GM12878 (cell line): Measurements from ENCODE around the gene EPS8. TPM values are rescaled to one million over a fixed set of nuclear protein-coding genes. Genes with fewer than 3 reads are reported as not detected.
A peak's percentile ranks its signal among the peaks of the same experiment; 100 is the strongest.

Source experiments
- ATAC-seq: fragments of 200-7000 bp; cut with Tn5 transposase; 3 replicates; pipeline ENCODE4 v1.9.1; 2020; ENCODE audit warnings: mild to moderate bottlenecking, moderate library complexity
- BruUV-seq: library from RNA; stranded (reverse); fragments of 400-500 nt; replicated peaks from 2 replicates; lab custom pipeline; 2021; lab: Mats Ljungman, UMichigan
- CTCF ChIA-PET: fragments of 300-600 bp; sonication (Branson Sonifier 250); formaldehyde crosslinking; extraction: SDS; loops from one replicate; lab custom pipeline; 2021; ENCODE audit warnings: inconsistent platforms; lab: Yijun Ruan, JAX
- POLR2A ChIA-PET: fragments of 350-600 bp; formaldehyde crosslinking; extraction: SDS; loops from one replicate; lab custom pipeline; 2021; ENCODE audit warnings: inconsistent platforms; lab: Charles Lee
- RAD21 ChIA-PET: fragments of 300-600 bp; sonication (Branson Sonifier 250); formaldehyde crosslinking; loops from one replicate; lab custom pipeline; 2023; ENCODE audit warnings: antibody characterized with exemption; ENCODE audit not compliant: unreplicated experiment; lab: Charles Lee
- SMC1A ChIA-PET: fragments of 300-600 bp; sonication (Branson Sonifier 250); formaldehyde crosslinking; loops from one replicate; lab custom pipeline; 2023; ENCODE audit not compliant: unreplicated experiment, uncharacterized antibody; lab: Charles Lee
- DNase-seq: peaks from one replicate; pipeline ENCODE4 v3.0.0-alpha.2; 2011; ENCODE audit warnings: low read depth, low spot score
- FAIRE-seq: peaks from 3 replicates; lab custom pipeline; 2011; peaks lifted over from hg19 to GRCh38; lab: Jason Lieb, UNC
- H2AFZ ChIP-seq: 2 replicates; pipeline ENCODE4 v1.6.0; 2011; ENCODE audit warnings: low read depth, low read length, control low read depth; ENCODE audit not compliant: control insufficient read depth
- H3K27ac ChIP-seq: 2 replicates; pipeline ENCODE4 v1.5.1; 2011; ENCODE audit warnings: control low read depth; ENCODE audit not compliant: control insufficient read depth, insufficient read depth
- H3K27me3 ChIP-seq, 2 experiments: replicated peaks in 1 of 2; 2 replicates each; pipeline versions ENCODE4 v1.6.0 to v1.6.1; 2011; ENCODE audit warnings: low read length in 1 of 2; ENCODE audit not compliant: control insufficient read depth in 2 of 2, insufficient read depth in 2 of 2
- H3K36me3 ChIP-seq, 2 experiments: 2 replicates each; pipeline ENCODE4 v1.5.1; 2011; ENCODE audit warnings: low read length in 1 of 2; ENCODE audit not compliant: control insufficient read depth in 2 of 2, insufficient read depth in 2 of 2
- H3K4me1 ChIP-seq: 2 replicates; pipeline ENCODE4 v1.6.1; 2011; ENCODE audit warnings: mild to moderate bottlenecking, low read length, moderate library complexity, mixed read lengths; ENCODE audit not compliant: control insufficient read depth, insufficient read depth
- H3K4me2 ChIP-seq: 2 replicates; pipeline ENCODE4 v1.6.0; 2011; ENCODE audit warnings: control low read depth; ENCODE audit not compliant: control insufficient read depth, insufficient read depth
- H3K4me3 ChIP-seq: fragments of 200-600 bp; sonication (generic); 2 replicates; pipeline ENCODE4 v1.5.1; 2016
- H3K79me2 ChIP-seq: 2 replicates; pipeline ENCODE4 v1.6.0; 2011; ENCODE audit warnings: low read length; ENCODE audit not compliant: control insufficient read depth, insufficient read depth
- H3K9ac ChIP-seq: 2 replicates; pipeline ENCODE4 v1.8.0; 2011; ENCODE audit warnings: low read length, control low read depth, mixed read lengths; ENCODE audit not compliant: control insufficient read depth, insufficient read depth
- H3K9me3 ChIP-seq: replicated peaks from 3 replicates; pipeline ENCODE4 v1.5.1; 2011; ENCODE audit warnings: mild to moderate bottlenecking, low read length; ENCODE audit not compliant: control insufficient read depth, insufficient read depth
- H4K20me1 ChIP-seq: 2 replicates; pipeline ENCODE4 v1.6.0; 2011; ENCODE audit not compliant: control insufficient read depth, insufficient read depth
- CBFB ChIP-seq: IDR thresholded peaks from 2 replicates; pipeline ENCODE4 v1.6.1; 2016; ENCODE audit warnings: antibody characterized with exemption, low read depth
- CHD1 ChIP-seq: IDR thresholded peaks from 2 replicates; pipeline ENCODE4 v1.6.1; 2012; ENCODE audit warnings: low read depth, low read length, improper control_type of control experiment
- DPF2 ChIP-seq: fragments of 450-650 bp; IDR thresholded peaks from 2 replicates; pipeline ENCODE4 v1.6.1; 2017; ENCODE audit warnings: mild to moderate bottlenecking
- EZH2 ChIP-seq: IDR thresholded peaks from 2 replicates; pipeline ENCODE4 v1.6.1; 2012; ENCODE audit warnings: low read depth, mild to moderate bottlenecking, control low read depth, inconsistent platforms, low read length, borderline replicate concordance; ENCODE audit not compliant: control insufficient read depth
- FOXK2 ChIP-seq: fragments of 450-650 bp; IDR thresholded peaks from 2 replicates; pipeline ENCODE4 v1.6.1; 2017; ENCODE audit warnings: mild to moderate bottlenecking, moderate library complexity
- FOXM1 ChIP-seq: IDR thresholded peaks from 2 replicates; pipeline ENCODE4 v1.6.1; 2012; ENCODE audit warnings: low read depth, mild to moderate bottlenecking, inconsistent platforms, low read length, moderate library complexity
- HSF1 ChIP-seq: fragments of 150-350 bp; IDR thresholded peaks from 2 replicates; pipeline ENCODE4 v1.6.1; 2014; ENCODE audit warnings: mild to moderate bottlenecking, low read depth, low read length
- IRF4 ChIP-seq: IDR thresholded peaks from 2 replicates; pipeline ENCODE4 v1.6.1; 2011; ENCODE audit warnings: low read depth, low read length
- MXI1 ChIP-seq: fragments of 150-350 bp; IDR thresholded peaks from 2 replicates; pipeline ENCODE4 v1.6.1; 2011; ENCODE audit warnings: low read depth, mild to moderate bottlenecking, inconsistent platforms, low read length, improper control_type of control experiment
- NFYA ChIP-seq: IDR thresholded peaks from 2 replicates; pipeline ENCODE4 v1.6.1; 2011; ENCODE audit warnings: low read depth, mild to moderate bottlenecking, low read length, improper control_type of control experiment, borderline replicate concordance
- POLR2A ChIP-seq: IDR thresholded peaks from 2 replicates; pipeline ENCODE4 v1.6.1; 2011; ENCODE audit warnings: low read depth, mild to moderate bottlenecking, low read length
- RAD51 ChIP-seq: fragments of 450-650 bp; IDR thresholded peaks from 2 replicates; pipeline ENCODE4 v1.6.1; 2016; ENCODE audit warnings: moderate library complexity, mild to moderate bottlenecking, inconsistent platforms
- SP1 ChIP-seq: IDR thresholded peaks from one replicate; pipeline ENCODE4 v1.6.1; 2011; ENCODE audit warnings: low read depth, low read length
- TAF1 ChIP-seq: IDR thresholded peaks from 2 replicates; pipeline ENCODE4 v1.6.1; 2011; ENCODE audit warnings: mild to moderate bottlenecking, low read depth, low read length, borderline replicate concordance
- ZNF384 ChIP-seq: IDR thresholded peaks from 2 replicates; pipeline ENCODE4 v1.6.1; 2012; ENCODE audit warnings: low read depth, mild to moderate bottlenecking, low read length, improper control_type of control experiment, borderline replicate concordance
- ZZZ3 ChIP-seq: IDR thresholded peaks from 2 replicates; pipeline ENCODE4 v1.6.1; 2011; ENCODE audit warnings: low read depth; ENCODE audit not compliant: control insufficient read depth, insufficient read length
- WGBS: methylation state at CpG from one replicate; pipeline ENCODE4 v1.1.6; 2016; ENCODE audit warnings: low lambda C conversion rate; ENCODE audit not compliant: insufficient replicate concordance, insufficient coverage; ENCODE audit errors: missing lambda C conversion rate; 5-methylcytosine and 5-hydroxymethylcytosine counted together
- in situ Hi-C: fragments of 300-500 bp; cut with MboI; formaldehyde crosslinking; loops from 9 replicates; pipeline ENCODE4 v1.14.3; 2018; ENCODE audit warnings: mixed read lengths
- intact Hi-C: fragments of 100-400 bp; cut with micrococcal nuclease; formaldehyde crosslinking; loops from one replicate; pipeline ENCODE4 v1.14.2; 2022; ENCODE audit not compliant: unreplicated experiment
- polyA plus RNA-seq, 11 experiments: library from polyadenylated mRNA; depleted of rRNA in 4 of 11; unstranded in 6 of 11; stranded (reverse) in 5 of 11; fragments of >200 nt; fragmentation: Nextera tagmentation in 4 of 11; fragmentation: Illumina TruSeq in 1 of 11; extraction: Ambion mirVana in 4 of 11; extraction: Trizol in 1 of 11; gene quantifications; 1 replicate in 1 of 11; 2 replicates in 10 of 11; pipeline versions ENCODE4 v1.2.1 to v1.2.3, GENCODE V29; 2011 to 2016; ENCODE audit warnings: inconsistent platforms in 2 of 11, missing spikeins in 2 of 11, low read depth in 1 of 11
- total RNA-seq, 4 experiments: library from RNA; depleted of rRNA in 3 of 4; stranded (reverse); fragments of >200 nt in 3 of 4; fragmentation: Illumina TruSeq in 1 of 4; extraction: Trizol in 1 of 4; gene quantifications; 2 replicates each; pipeline versions ENCODE4 v1.2.1 to v1.2.3, GENCODE V29; 2013 to 2021
- TF ChIP-seq, protein P1 (sequence below): IDR thresholded peaks from 2 replicates; pipeline ENCODE4 v1.6.1; 2012; ENCODE audit warnings: low read length, inconsistent platforms

EPS8 gene
- total and polyA plus RNA-seq, 10 of the 15 experiments (the other 5 are each of a cell fraction or from before 2014, with no cell fraction given), result 1.3 to 127 (median 3.4) TPM

GRCh38 chr12:15708396-15709076 is 80.7 kb downstream of the EPS8 start:
- Histone ChIP-seq H3K9ac (no peak overlapping the region), H4K20me1 (no peaks in the 10 kb centered on the region), H3K79me2 (no peaks in the 10 kb centered on the region), H3K4me2 (no peak overlapping the region), H3K9me3 (no peaks in the 10 kb centered on the region), H3K36me3 (no peaks in the 10 kb centered on the region), H3K27ac (no peak overlapping the region), H3K27me3 (no peaks in the 10 kb centered on the region), H3K4me3 (no peak overlapping the region), H2AFZ (no peak overlapping the region), H3K4me1 (no peaks in the 10 kb centered on the region)
- in situ Hi-C loops (no loop called here), intact Hi-C loops (no loop called here)
- TF ChIP-seq NFYA (no peak), POLR2A (no peak), TAF1 (no peak), RAD51 (no peak), CBFB (no peak), HSF1 (no peak), DPF2 (no peak), ZNF384 (no peak), FOXK2 (no peak), CHD1 (no peak), IRF4 (no peak), MXI1 (no peak), EZH2 (no peak), ZZZ3 (no peak), SP1 (no peak), FOXM1 (no peak)
- TF ChIP-seq, protein P1, sequence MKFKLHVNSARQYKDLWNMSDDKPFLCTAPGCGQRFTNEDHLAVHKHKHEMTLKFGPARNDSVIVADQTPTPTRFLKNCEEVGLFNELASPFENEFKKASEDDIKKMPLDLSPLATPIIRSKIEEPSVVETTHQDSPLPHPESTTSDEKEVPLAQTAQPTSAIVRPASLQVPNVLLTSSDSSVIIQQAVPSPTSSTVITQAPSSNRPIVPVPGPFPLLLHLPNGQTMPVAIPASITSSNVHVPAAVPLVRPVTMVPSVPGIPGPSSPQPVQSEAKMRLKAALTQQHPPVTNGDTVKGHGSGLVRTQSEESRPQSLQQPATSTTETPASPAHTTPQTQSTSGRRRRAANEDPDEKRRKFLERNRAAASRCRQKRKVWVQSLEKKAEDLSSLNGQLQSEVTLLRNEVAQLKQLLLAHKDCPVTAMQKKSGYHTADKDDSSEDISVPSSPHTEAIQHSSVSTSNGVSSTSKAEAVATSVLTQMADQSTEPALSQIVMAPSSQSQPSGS, result no peak
- ChIA-PET POLR2A (interaction anchor here (0.9 to 1.3 kb wide), 3 partner anchors 9 to 23 kb away, joined by 3 to 8 read pairs (median 3); no protein-coding TSS in a partner anchor), CTCF (interaction anchor here (1.1 to 1.3 kb wide), 2 partner anchors 25 to 28 kb away, joined by 3 to 4 read pairs; no protein-coding TSS in a partner anchor), RAD21 (interaction anchor here (0.9 to 1.8 kb wide), 4 partner anchors 10 to 64 kb away, joined by 3 to 4 read pairs (median 3); no protein-coding TSS in a partner anchor), SMC1A (interaction anchor here (2.1 to 12.9 kb wide), 4 partner anchors 12 to 63 kb away, joined by 9 to 213 read pairs (median 60); no protein-coding TSS in a partner anchor)
- ATAC-seq, result peak; percentile 27; the same call in 2 of the 3 replicates
- 56% methylated on average over 2 of the region's 2 CpGs for WGBS
- no TSS peak for BruUV-seq
- no peak for FAIRE-seq
- DNase-seq, result no peak
